Fibroblast of lung (primary cell): ENCODE measurements around the gene TMEM138.

Experiments used
- CTCF ChIP-seq, 2 donors: IDR thresholded peaks in 1 of 2; conservative IDR thresholded peaks in 1 of 2; 1 replicate in 1 of 2; 2 replicates in 1 of 2; pipeline ENCODE4 v1.5.1; 2011 to 2012; ENCODE audit warnings: low read length in 2 of 2, control low read depth in 1 of 2, inconsistent platforms in 1 of 2, low read depth in 1 of 2, mild to moderate bottlenecking in 1 of 2
- EZH2 ChIP-seq: IDR thresholded peaks from 2 replicates; pipeline ENCODE4 v1.5.1; 2012; ENCODE audit warnings: low read length, control low read depth, mild to moderate bottlenecking; ENCODE audit errors: missing control alignments

GRCh38 chr11:61418136-61418535 lies 56.0 kb downstream of the TMEM138 start:
- no peak for TF ChIP-seq CTCF (conservative IDR thresholded peaks at IDR 0.05 in 1 of 2, IDR thresholded peaks at IDR 0.05 in 1 of 2; ENCODE audit: low read depth in 1 of 2, low read length in 2 of 2)
- no peak for TF ChIP-seq EZH2
